ENCODE measurements around the gene LRRC46.

The LRRC46 gene

DNA sequence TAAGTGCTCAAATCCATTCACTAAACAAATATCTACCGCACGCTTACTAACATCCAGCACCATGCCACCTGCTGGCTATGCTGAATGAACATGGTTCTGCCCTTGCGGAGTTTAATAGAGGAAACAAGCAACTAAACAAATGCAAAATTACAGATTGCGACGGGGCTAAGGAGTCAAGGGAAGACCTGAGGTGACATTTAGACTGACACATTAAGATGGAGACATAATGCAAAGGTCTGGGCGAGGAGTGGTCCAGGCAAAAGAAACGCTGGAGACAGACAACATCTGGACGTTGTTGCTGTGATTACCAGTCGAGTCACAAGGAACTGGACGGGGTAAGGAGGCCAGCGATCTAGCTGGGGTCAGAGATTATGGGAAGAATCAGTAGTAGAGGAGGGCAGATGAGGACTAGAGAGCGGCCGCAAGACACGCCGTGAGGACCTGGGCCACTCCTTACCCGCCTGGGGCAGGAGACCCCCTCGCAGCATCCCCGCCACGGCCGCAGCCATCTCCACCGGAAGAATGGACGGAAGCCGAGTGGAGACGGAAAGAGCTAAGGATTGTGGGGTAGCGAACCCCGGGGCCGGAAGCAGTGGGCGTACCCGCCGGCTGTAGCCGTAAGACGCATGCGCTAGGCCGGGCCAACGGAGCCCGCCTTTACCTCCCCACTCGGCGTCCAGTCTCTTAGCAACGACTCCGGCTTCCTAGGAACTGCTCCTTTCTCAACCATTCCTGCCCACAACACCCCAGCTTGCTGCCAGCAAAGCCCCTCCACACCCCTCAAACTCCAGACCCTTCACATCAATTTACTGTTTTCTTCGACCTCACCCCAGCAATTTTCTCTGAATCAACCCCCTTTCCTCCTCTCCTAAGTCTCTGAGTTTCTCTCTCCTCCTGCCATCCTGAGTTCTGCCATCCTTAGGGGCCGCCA is at the start of gene LRRC46, which contains the start of gene MRPL10:
Gene LRRC46, plus strand, starts transcription at position 668 of the 931 bp plus-strand sequence. CDS start 320 bp downstream, outside the sequence.
Gene MRPL10, minus strand, starts transcription at position 539 of the 931 bp plus-strand sequence. Its CDS starts 30 bp downstream, at position 509.
- peak; percentile 94 for DNase-seq

GRCh38 chr17:47785538-47786123 is 45.8 kb upstream of the LRRC46 start:
- no peak for DNase-seq

GRCh38 chr17:47789611-47790561 is 41.6 kb upstream of the LRRC46 start:
- peak; percentile 47 for DNase-seq

GRCh38 chr17:47791025-47791424 is 40.4 kb upstream of the LRRC46 start:
- no peak for DNase-seq

GRCh38 chr17:47792457-47792856 is 39.0 kb upstream of the LRRC46 start:
- no peak for DNase-seq

- no peak for DNase-seq
These were observed 38.5 kb upstream of the LRRC46 start for GRCh38 chr17:47792979-47793378.

DNA sequence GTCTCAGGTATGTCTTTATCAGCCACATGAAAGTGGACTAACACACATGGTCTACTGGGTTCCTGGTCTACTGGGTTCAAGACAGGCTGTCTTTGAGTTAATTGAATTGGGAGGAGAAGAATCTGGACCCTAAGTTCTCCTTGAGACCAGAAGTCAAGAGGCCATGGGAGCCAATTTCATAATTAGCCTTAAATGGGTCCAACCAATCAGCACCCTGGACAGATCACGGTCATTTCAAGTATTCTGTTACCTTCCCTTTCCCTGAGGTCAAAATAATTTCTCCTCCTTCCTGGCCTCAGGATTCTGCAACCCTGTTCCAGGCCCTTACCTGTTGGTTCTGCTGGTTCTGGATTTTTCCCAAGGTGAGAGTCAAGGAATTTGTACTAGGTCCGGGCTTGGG is 33.7 kb upstream of the LRRC46 start:
- no peak for DNase-seq

- no peak for DNase-seq
These were observed 30.8 kb upstream of the LRRC46 start for GRCh38 chr17:47800686-47801085.

DNA sequence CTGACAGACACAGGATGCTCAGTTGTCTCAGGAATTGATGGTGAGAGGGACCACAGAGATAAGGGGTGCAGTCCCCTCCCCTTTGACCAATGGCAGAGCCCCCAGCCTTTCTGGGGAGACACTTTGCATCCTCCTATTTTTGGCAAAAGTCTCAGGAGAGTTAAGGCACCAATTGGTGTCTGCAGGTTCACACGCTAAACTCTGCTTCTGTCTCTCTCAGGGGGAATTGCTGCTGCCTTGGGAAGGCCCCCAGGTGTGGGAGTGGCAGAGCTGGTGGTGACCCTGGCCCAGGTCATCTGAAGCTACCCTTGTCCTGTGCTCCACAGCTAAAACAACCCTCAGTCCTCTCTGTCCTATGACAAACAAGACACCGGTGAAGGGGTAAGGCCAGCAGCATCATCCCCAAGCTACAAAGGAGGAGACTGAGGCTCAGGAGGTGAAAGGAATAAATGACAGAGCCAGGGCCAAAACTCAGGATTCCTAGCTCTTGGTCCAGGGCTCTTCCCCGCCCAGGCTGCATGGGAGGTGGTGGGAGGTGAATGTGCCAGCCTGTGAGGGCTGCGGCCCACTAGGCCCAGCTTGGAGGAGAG is 30.2 kb upstream of the LRRC46 start:
- DNase-seq: no peak

DNA sequence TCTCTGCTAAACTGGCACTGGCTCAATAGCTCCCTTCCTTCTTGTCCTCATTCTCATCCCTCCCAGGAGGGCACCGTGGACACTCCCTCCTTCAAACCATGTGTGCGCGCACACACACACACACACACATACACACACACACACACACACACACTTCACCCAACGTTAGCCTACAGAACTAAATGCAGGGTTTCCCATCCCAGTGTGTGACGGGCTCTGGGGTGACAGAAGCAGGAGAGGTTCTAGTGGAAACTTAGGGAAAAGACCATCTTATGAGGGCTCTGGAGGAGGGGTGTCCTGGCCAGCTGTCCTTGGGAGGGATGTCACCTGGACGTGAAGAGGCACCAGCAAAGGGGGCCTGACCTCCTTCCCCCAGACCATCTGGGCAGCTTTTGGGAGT is 29.6 kb upstream of the LRRC46 start:
- DNase-seq: no peak

DNA sequence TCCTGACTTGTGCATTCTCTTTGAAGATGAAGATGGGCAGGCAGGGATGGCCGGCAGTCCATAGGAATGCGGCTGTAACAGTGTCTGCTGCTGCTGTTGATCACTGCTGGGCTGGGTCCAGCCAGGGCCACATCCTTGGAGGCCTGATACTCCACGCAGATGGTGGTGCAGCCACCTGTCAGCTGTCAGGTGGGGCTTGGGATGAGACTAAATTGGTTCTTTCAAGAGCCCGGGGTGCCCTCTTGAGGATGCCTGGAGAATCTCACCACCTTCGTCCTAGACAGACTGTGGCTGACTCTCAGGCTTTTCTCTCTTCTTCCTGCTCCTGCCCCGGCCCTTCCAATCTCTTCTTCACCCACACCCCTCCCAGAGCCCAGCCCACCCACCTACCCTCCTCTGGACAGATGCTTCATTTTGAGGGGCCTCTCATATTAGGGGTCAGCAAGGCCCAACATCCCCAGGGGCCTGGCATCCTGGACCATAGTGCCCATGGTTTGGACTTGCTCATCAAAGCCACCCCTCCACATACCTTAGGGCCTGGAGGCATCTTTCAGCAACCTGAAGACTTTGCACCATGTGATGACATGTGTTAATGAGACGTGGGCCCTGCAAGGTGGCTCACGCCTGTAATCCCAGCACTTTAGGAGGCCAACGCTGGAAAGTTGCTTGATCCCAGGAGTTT is 29.0 kb upstream of the LRRC46 start:
- peak; percentile 64 for DNase-seq

DNA sequence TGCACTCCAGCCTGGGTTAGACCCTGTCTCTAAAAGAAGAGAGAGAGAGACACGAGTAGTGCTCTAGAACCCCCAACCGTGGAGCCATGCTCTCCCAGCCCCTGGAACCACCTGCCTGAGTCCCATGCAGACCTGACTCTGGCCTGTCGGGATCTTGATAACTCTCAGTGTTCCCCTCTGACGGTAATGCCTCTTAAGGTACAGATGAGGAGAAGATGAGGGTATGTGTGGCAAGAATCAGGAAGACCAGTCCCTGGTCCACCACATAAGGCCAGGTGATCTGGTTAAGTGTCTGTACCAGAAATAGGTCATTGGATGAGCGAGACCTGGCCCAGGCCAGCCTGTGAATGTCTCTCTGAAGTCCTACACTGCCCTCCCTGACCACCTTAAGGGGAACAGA is 28.3 kb upstream of the LRRC46 start:
- no peak for DNase-seq

DNA sequence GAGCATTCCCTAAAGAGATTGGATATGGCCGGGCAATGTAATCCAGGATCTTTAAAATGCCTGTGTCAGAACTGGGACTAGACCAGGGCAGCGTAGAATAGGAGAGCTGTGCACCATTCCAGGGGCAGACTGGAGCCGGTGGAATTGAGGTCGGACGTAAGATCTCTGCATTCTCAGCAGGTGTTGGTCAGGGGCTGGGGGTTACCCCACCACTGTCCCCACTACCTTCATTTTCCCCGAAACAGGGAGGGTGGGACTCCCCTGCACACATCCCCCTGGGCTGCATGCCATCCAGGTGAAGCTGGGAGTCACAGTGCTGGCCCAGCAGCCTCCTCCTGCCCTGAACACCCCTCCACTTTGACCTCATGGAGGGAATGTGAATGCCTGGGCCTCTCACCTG is 27.7 kb upstream of the LRRC46 start:
- DNase-seq: no peak

DNA sequence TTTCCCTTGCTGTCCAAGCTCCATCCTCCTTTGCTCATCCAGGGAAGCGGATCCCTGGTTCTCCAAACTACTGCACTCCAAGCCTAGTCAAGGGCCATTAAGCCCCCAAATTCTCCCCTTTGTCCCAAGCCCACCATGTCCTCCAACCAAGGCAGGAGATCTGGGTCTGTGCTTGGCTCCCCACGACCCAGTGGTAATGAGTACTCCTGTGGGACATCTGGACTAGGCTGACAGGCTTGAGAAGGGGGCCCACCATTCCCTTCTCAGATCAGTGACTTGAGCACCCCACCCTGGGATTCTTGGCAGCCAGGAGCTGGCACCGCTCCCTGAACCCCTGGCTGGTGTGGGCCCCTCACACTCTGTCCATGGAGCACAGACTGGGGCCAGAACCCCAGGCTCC is 27.0 kb upstream of the LRRC46 start:
- DNase-seq: no peak

- DNase-seq: no peak
These were observed 25.2 kb upstream of the LRRC46 start for GRCh38 chr17:47806026-47806912.

DNA sequence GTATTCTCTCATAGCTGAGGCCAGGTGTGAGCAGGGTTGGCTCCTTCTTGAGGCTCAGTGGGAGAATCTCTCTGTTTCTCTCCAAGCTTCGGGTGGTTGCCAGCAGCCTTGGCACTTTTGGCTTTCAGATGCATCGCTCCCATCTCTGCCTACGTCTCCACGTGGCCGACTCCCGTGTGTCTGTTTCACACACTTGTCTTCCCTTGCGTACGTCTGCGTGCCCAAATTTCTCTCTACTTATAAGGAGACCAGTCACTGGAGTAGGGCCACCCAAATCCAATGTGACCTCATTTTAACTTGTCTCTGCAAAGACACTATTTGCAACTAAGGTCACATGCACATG is 24.6 kb upstream of the LRRC46 start:
- DNase-seq: no peak

DNA sequence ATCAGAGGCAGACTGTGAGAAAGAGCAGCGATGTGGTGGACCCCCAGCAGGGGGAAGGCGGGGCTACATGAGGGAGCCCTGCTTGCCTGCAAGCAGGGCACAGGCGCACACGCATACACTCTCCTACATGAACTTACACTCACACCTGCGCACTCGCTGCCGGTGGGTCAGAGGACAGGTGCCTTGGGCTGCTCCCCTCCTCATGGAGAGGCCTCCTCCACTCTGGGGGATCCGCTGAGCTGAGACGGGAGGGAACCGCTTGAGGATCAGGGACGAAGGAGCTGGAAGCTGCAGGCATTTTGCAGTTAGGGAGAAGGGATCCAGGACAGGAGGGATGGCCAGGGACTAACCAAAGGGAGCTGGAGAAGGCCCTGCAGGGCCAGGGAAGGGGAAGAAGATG is 24.0 kb upstream of the LRRC46 start:
- DNase-seq: no peak

- no peak for DNase-seq
These were observed 23.2 kb upstream of the LRRC46 start for GRCh38 chr17:47808036-47808829.

GRCh38 chr17:47808830-47809480 is 22.5 kb upstream of the LRRC46 start:
- DNase-seq: no peak

Data from NCI-H1694 treated with DMSO at 0.1 percent for 48 hours (cell line).